ENCODE measurements around the gene LPAR1.

LPAR1 gene

DNA sequence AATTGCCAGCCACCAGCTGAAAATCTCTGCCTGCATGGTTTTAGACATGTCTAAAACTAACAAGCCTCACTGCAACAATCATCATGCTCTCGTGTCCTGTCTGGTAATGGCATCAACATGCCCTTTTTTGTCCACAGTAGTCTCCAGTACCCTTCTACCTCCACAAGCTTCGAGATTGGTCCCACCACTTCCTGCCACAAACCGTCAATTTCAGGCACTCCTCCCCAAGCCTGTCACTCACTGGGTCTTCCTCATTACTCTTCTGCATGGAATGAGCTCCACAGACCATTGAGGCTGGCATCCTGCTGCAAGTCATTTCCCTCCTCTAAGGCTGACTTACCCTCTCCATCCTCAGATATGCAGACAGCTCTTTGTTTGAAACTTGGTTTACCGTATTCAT lies 9.0 kb downstream of the LPAR1 start:
- no peak overlapping the region for H2AFZ ChIP-seq (ENCODE audit: low read length)
- H3K4me1 ChIP-seq (ENCODE audit: low read length), result no peaks in the 10 kb centered on the region
- no peaks in the 10 kb centered on the region for H3K36me3 ChIP-seq (replicated peaks; ENCODE audit: insufficient read depth, low read length)
- H3K4me3 ChIP-seq (ENCODE audit: low read length), result no peak overlapping the region
- H4K20me1 ChIP-seq (ENCODE audit: insufficient read depth, low read length), result no peaks in the 10 kb centered on the region
- no peak for TF ChIP-seq CTCF (IDR thresholded peaks at IDR 0.05; ENCODE audit: low read length)
- no peak for TF ChIP-seq EZH2 (optimal IDR thresholded peaks at IDR 0.05; ENCODE audit: low read depth, low read length)
- TF ChIP-seq EZH2phosphoT487 (IDR thresholded peaks at IDR 0.05; ENCODE audit: low read length), result no peak
- no peak overlapping the region for H3K27ac ChIP-seq (ENCODE audit: low read length)
- no peaks in the 10 kb centered on the region for H3K9me3 ChIP-seq (replicated peaks; ENCODE audit: insufficient read depth, low read length)
- H3K9ac ChIP-seq (ENCODE audit: low read length), result no peak overlapping the region
- no peaks in the 10 kb centered on the region for H3K27me3 ChIP-seq (replicated peaks; ENCODE audit: insufficient read depth, low read length)
- no peaks in the 10 kb centered on the region for H3K9me2 ChIP-seq (replicated peaks; ENCODE audit: insufficient read depth, low read length)
- no peaks in the 10 kb centered on the region for H3F3A ChIP-seq (ENCODE audit: insufficient read depth, low read length)
- no peaks in the 10 kb centered on the region for H3K79me2 ChIP-seq (ENCODE audit: low read length)
- no peak for DNase-seq
- no peak overlapping the region for H3K4me2 ChIP-seq (ENCODE audit: low read depth, low read length)

DNA sequence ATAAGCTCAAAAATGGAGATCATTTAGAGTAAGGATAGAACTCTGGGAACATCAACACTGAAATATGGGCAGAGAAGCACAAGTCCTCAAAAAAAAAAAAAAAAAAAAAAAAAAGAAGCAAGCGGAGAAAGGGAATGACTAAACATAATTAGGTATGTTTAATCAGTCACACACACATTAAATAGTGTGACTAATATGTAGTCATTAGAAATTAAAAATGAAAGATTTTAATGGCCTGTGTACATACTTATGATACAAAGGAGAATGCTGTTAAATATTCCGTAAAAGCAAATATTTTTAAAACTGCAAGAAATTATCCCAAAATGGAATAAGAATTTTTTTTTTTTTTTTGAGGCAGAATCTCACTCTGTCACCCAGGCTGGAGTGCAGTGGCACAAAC lies 10.5 kb downstream of the LPAR1 start:
- H3K27me3 ChIP-seq (replicated peaks; ENCODE audit: insufficient read depth, low read length), result no peaks in the 10 kb centered on the region
- no peaks in the 10 kb centered on the region for H3K4me1 ChIP-seq (ENCODE audit: low read length)
- H3F3A ChIP-seq (ENCODE audit: insufficient read depth, low read length), result no peaks in the 10 kb centered on the region
- H3K9ac ChIP-seq (ENCODE audit: low read length), result no peak overlapping the region
- H3K27ac ChIP-seq (ENCODE audit: low read length), result no peak overlapping the region
- H3K4me2 ChIP-seq (ENCODE audit: low read depth, low read length), result no peak overlapping the region
- H3K36me3 ChIP-seq (replicated peaks; ENCODE audit: insufficient read depth, low read length), result no peaks in the 10 kb centered on the region
- H2AFZ ChIP-seq (ENCODE audit: low read length), result no peak overlapping the region
- H3K9me3 ChIP-seq (replicated peaks; ENCODE audit: insufficient read depth, low read length), result no peaks in the 10 kb centered on the region
- H3K4me3 ChIP-seq (ENCODE audit: low read length), result no peak overlapping the region
- DNase-seq, result no peak
- H4K20me1 ChIP-seq (ENCODE audit: insufficient read depth, low read length), result no peaks in the 10 kb centered on the region
- TF ChIP-seq EZH2 (optimal IDR thresholded peaks at IDR 0.05; ENCODE audit: low read depth, low read length), result no peak
- TF ChIP-seq EZH2phosphoT487 (IDR thresholded peaks at IDR 0.05; ENCODE audit: low read length), result no peak
- TF ChIP-seq CTCF (IDR thresholded peaks at IDR 0.05; ENCODE audit: low read length), result no peak
- H3K79me2 ChIP-seq (ENCODE audit: low read length), result no peaks in the 10 kb centered on the region
- no peaks in the 10 kb centered on the region for H3K9me2 ChIP-seq (replicated peaks; ENCODE audit: insufficient read depth, low read length)

- H3K27me3 ChIP-seq (replicated peaks; ENCODE audit: insufficient read depth, low read length), result no peaks in the 10 kb centered on the region
- no peak overlapping the region for H3K9ac ChIP-seq (ENCODE audit: low read length)
- no peak for TF ChIP-seq CTCF (IDR thresholded peaks at IDR 0.05; ENCODE audit: low read length)
- no peak for TF ChIP-seq EZH2 (optimal IDR thresholded peaks at IDR 0.05; ENCODE audit: low read depth, low read length)
- TF ChIP-seq EZH2phosphoT487 (IDR thresholded peaks at IDR 0.05; ENCODE audit: low read length), result no peak
- H3K9me2 ChIP-seq (replicated peaks; ENCODE audit: insufficient read depth, low read length), result no peaks in the 10 kb centered on the region
- no peak overlapping the region for H3K4me2 ChIP-seq (ENCODE audit: low read depth, low read length)
- H3K79me2 ChIP-seq (ENCODE audit: low read length), result no peaks in the 10 kb centered on the region
- H3K27ac ChIP-seq (ENCODE audit: low read length), result no peak overlapping the region
- no peaks in the 10 kb centered on the region for H3K36me3 ChIP-seq (replicated peaks; ENCODE audit: insufficient read depth, low read length)
- H3K9me3 ChIP-seq (replicated peaks; ENCODE audit: insufficient read depth, low read length), result no peaks in the 10 kb centered on the region
- no peak for DNase-seq
- no peak overlapping the region for H3K4me3 ChIP-seq (ENCODE audit: low read length)
- no peaks in the 10 kb centered on the region for H4K20me1 ChIP-seq (ENCODE audit: insufficient read depth, low read length)
- no peaks in the 10 kb centered on the region for H3K4me1 ChIP-seq (ENCODE audit: low read length)
- no peaks in the 10 kb centered on the region for H3F3A ChIP-seq (ENCODE audit: insufficient read depth, low read length)
- H2AFZ ChIP-seq (ENCODE audit: low read length), result no peak overlapping the region
Measured at GRCh38 chr9:111023128-111023527, 15.1 kb downstream of the LPAR1 start.

All from MM.1S (cell line).